HG03159 (cell line): Measurements from ENCODE around the gene TTLL3.

Experiments
- ATAC-seq: cut with Tn5 transposase; IDR thresholded peaks from one replicate; pipeline ENCODE4 v1.9.1; 2021; ENCODE audit warnings: mild to moderate bottlenecking, moderate library complexity; ENCODE audit not compliant: unreplicated experiment

TTLL3 gene

GRCh38 chr3:9804996-9805395 lies 5.1 kb upstream of the TTLL3 start:
- no peak for ATAC-seq

GRCh38 chr3:9806137-9806536 lies 3.9 kb upstream of the TTLL3 start:
- ATAC-seq: no peak

- no peak for ATAC-seq
Observed at GRCh38 chr3:9806688-9807589, 3.1 kb upstream of the TTLL3 start.

- ATAC-seq: no peak
Observed at GRCh38 chr3:9807981-9808344, 2.1 kb upstream of the TTLL3 start.

GRCh38 chr3:9808345-9809037 lies 1.6 kb upstream of the TTLL3 start:
- ATAC-seq: peak; percentile 68

- no peak for ATAC-seq
Observed at GRCh38 chr3:9809239-9809614, 835 bp upstream of the TTLL3 start.

GRCh38 chr3:9810433-9810770 lies 340 bp downstream of the TTLL3 start:
- ATAC-seq: no peak

GRCh38 chr3:9810846-9811245 lies 784 bp downstream of the TTLL3 start:
- no peak for ATAC-seq

- no peak for ATAC-seq
Observed at GRCh38 chr3:9812870-9813483, 2.9 kb downstream of the TTLL3 start.

GRCh38 chr3:9815986-9816385 lies 5.9 kb downstream of the TTLL3 start:
- no peak for ATAC-seq

GRCh38 chr3:9817436-9817835 lies 7.4 kb downstream of the TTLL3 start:
- ATAC-seq: no peak

- ATAC-seq: no peak
Observed at GRCh38 chr3:9818666-9819335, 8.7 kb downstream of the TTLL3 start.

- ATAC-seq: no peak
Observed at GRCh38 chr3:9820543-9820942, 10.5 kb downstream of the TTLL3 start.

- ATAC-seq: no peak
Observed at GRCh38 chr3:9820946-9821345, 10.9 kb downstream of the TTLL3 start.

- ATAC-seq: no peak
Observed at GRCh38 chr3:9825451-9826040, 15.5 kb downstream of the TTLL3 start.

GRCh38 chr3:9826815-9827573 lies 16.9 kb downstream of the TTLL3 start:
- no peak for ATAC-seq

- no peak for ATAC-seq
Observed at GRCh38 chr3:9828801-9829755, 19.0 kb downstream of the TTLL3 start.

- no peak for ATAC-seq
Observed at GRCh38 chr3:9831253-9831652, 21.2 kb downstream of the TTLL3 start.

- ATAC-seq: no peak
Observed at GRCh38 chr3:9833078-9833477, 23.0 kb downstream of the TTLL3 start.
